SK-N-MC (cell line): ENCODE data around the gene CACHD1.
"Not testable (repeated sequence)": the region's sequence is repeated elsewhere in the genome, so short reads cannot be mapped to it uniquely, and the experiment has no call there.

Experiments used
- DNase-seq: peaks from one replicate; pipeline ENCODE4 v3.0.0-alpha.2; 2011; ENCODE audit warnings: low read depth, low spot score
- H3K27ac ChIP-seq: fragments of 200-600 bp; sonication (generic); 2 replicates; pipeline ENCODE4 v1.5.1; 2016; ENCODE audit warnings: mixed run types
- H3K36me3 ChIP-seq: fragments of 200-600 bp; sonication (generic); 2 replicates; pipeline ENCODE4 v1.6.1; 2017; ENCODE audit warnings: antibody characterized with exemption, low read length, mixed read lengths; ENCODE audit not compliant: insufficient read depth
- H3K4me3 ChIP-seq: fragments of 200-600 bp; sonication (generic); 2 replicates; pipeline ENCODE4 v1.5.1; 2016
- H3K9ac ChIP-seq: fragments of 200-600 bp; sonication (generic); 2 replicates; pipeline ENCODE4 v1.8.0; 2017; ENCODE audit warnings: mixed run types, mixed read lengths; ENCODE audit not compliant: insufficient read length
- H3K9me3 ChIP-seq: fragments of 200-600 bp; sonication (generic); 2 replicates; pipeline ENCODE4 v1.6.1; 2017; ENCODE audit warnings: low read depth, mild to moderate bottlenecking, antibody characterized with exemption, low read length, moderate library complexity, mixed read lengths
- EZH2 ChIP-seq: fragments of 200-600 bp; sonication (generic); IDR thresholded peaks from one replicate; pipeline ENCODE4 v1.6.1; 2017; ENCODE audit warnings: antibody characterized with exemption
- FOXP2 ChIP-seq: optimal IDR thresholded peaks from 2 replicates; pipeline ENCODE3; 2011; ENCODE audit warnings: mild to moderate bottlenecking, moderate library complexity; ENCODE audit not compliant: insufficient read depth; ENCODE audit errors: extremely low read length, control extremely low read depth
- POLR2AphosphoS5 ChIP-seq: IDR thresholded peaks from 2 replicates; pipeline ENCODE4 v1.6.1; 2012; ENCODE audit warnings: mild to moderate bottlenecking, low read depth, low read length, borderline replicate concordance

Gene CACHD1

DNA sequence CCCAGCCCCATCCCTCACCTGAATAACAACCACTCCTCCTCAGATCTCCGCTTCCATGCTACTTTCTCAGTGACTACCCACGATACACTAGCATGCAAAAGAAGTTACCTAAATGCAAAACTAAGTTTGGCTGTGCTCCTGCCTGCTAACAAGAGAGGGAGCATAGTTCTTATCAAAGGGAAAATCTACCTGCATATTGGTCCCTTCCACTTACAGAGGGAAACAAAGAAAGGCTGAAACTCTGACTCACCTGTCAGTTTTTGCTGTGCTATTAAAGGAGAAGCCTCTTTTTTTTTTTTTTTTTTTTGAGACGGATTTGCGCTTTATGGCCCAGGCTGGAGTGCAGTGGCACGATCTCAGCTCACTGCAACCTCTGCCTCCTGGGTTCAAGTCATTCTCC, 231.1 kb downstream of the CACHD1 start:
- DNase-seq: no peak
- H3K9me3 ChIP-seq: no peaks in the 10 kb centered on the region

DNA sequence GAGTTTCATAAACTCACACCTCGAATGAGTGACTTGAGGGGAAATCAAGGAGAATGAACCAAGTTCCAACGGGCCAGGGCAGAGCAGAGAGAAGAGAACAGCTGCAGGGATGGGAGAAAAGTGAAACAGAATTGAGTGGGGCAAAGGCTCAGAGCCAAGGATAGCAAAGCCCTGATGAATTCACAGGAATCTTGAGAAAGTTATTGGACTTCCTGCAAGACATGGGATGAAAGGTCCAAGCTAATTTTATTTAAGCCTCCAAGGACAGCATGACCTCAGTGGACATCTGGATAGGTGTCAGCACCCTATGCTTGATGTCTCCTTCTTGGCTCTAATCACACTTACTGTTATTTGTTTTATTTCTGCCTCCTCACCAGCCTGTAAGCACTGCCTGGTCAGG, 232.0 kb downstream of the CACHD1 start:
- Histone ChIP-seq H3K9ac (no peak overlapping the region), H3K36me3 (no peaks in the 10 kb centered on the region), H3K4me3 (no peak overlapping the region), H3K27ac (no peak overlapping the region), H3K9me3 (no peaks in the 10 kb centered on the region)
- TF ChIP-seq POLR2AphosphoS5: no peak
- no peak for TF ChIP-seq FOXP2
- no peak for TF ChIP-seq EZH2
- no peak for DNase-seq

More for the DNA sequence above, 231.1 kb downstream of the CACHD1 start:
- no peak overlapping the region for H3K9ac ChIP-seq
- no peak overlapping the region for H3K4me3 ChIP-seq
- no peak overlapping the region for H3K27ac ChIP-seq
- no peaks in the 10 kb centered on the region for H3K36me3 ChIP-seq
- TF ChIP-seq EZH2 (no peak), FOXP2 (no peak), POLR2AphosphoS5 (no peak)

DNA sequence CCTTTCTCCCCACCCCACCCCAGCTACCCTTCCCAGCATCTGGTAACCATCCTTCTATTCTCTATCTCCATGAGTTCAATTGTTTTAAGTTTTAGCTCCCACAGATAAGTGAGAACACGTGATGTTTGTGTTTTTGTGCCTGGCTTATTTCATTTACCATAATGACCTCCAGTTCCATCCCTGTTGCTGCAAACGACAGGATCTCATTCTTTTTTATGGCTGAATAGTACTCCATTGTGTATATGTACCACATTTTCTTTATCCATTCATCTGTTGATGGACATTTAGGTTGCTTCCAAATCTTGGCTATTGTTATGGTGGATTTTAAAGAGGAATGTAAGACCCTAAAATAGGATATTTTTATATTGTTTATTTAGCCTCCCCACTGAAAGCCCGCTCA, 232.7 kb downstream of the CACHD1 start:
- not testable (repeated sequence) for H3K36me3 ChIP-seq, H3K27ac ChIP-seq, H3K4me3 ChIP-seq, H3K9me3 ChIP-seq, H3K9ac ChIP-seq, DNase-seq

DNA sequence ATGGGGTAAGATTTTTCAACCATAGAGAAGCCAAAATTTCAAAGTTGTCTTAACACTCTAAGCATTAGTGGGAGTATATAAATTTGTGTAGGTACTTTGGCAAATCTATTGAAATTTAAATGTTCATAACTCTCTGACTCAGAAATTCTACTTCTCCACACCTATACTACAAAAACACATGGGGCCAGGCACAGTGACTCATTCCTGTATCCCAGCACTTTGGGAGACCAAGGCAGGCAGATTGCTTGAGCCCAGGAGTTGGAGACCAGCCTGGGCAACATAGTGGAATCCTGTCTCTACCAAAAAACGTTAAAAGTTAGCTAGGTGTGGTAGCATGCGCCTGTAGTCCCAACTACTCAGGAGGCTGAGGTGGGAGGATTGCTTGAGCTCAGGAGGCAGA, 233.7 kb downstream of the CACHD1 start:
- Histone ChIP-seq H3K4me3 (no peak overlapping the region), H3K36me3 (no peaks in the 10 kb centered on the region), H3K27ac (no peak overlapping the region), H3K9me3 (no peaks in the 10 kb centered on the region), H3K9ac (no peak overlapping the region)
- no peak for DNase-seq
- TF ChIP-seq FOXP2 (no peak), EZH2 (no peak), POLR2AphosphoS5 (no peak)

- no peak overlapping the region for H3K9ac ChIP-seq
- H3K27ac ChIP-seq: no peak overlapping the region
- no peak overlapping the region for H3K4me3 ChIP-seq
- H3K36me3 ChIP-seq: no peaks in the 10 kb centered on the region
- no peaks in the 10 kb centered on the region for H3K9me3 ChIP-seq
- DNase-seq: no peak
- TF ChIP-seq POLR2AphosphoS5 (no peak), EZH2 (no peak), FOXP2 (no peak)
Measured at GRCh38 chr1:64705591-64705990, 235.7 kb downstream of the CACHD1 start.

GRCh38 chr1:64711266-64711665, 241.3 kb downstream of the CACHD1 start:
- DNase-seq: no peak
- no peak overlapping the region for H3K4me3 ChIP-seq
- no peak overlapping the region for H3K9ac ChIP-seq
- H3K9me3 ChIP-seq: no peaks in the 10 kb centered on the region
- TF ChIP-seq EZH2 (no peak), POLR2AphosphoS5 (no peak), FOXP2 (no peak)
- H3K36me3 ChIP-seq: no peaks in the 10 kb centered on the region
- H3K27ac ChIP-seq: no peak overlapping the region

GRCh38 chr1:64712049-64712448, 242.1 kb downstream of the CACHD1 start:
- TF ChIP-seq POLR2AphosphoS5 (no peak), EZH2 (no peak)
- no peak for DNase-seq
- H3K4me3 ChIP-seq: no peak overlapping the region
- H3K9me3 ChIP-seq: no peaks in the 10 kb centered on the region
- H3K36me3 ChIP-seq: no peaks in the 10 kb centered on the region
- H3K27ac ChIP-seq: no peak overlapping the region
- no peak overlapping the region for H3K9ac ChIP-seq

- H3K9ac ChIP-seq: no peak overlapping the region
- H3K27ac ChIP-seq: no peak overlapping the region
- H3K9me3 ChIP-seq: peaks cover 3% of the 10 kb centered on the region; the same call in 1 of the 2 replicates
- TF ChIP-seq POLR2AphosphoS5 (no peak), FOXP2 (no peak), EZH2 (no peak)
- no peak overlapping the region for H3K4me3 ChIP-seq
- no peaks in the 10 kb centered on the region for H3K36me3 ChIP-seq
- no peak for DNase-seq
Measured at GRCh38 chr1:64715186-64715585, 245.3 kb downstream of the CACHD1 start.

GRCh38 chr1:64721135-64721534, 251.2 kb downstream of the CACHD1 start:
- Histone ChIP-seq H3K4me3 (no peak overlapping the region), H3K36me3 (no peaks in the 10 kb centered on the region), H3K9me3 (peaks cover 3% of the 10 kb centered on the region; the same call in 1 of the 2 replicates), H3K27ac (no peak overlapping the region), H3K9ac (no peak overlapping the region)
- TF ChIP-seq FOXP2: no peak
- TF ChIP-seq EZH2: no peak
- TF ChIP-seq POLR2AphosphoS5: no peak
- no peak for DNase-seq
